AG09319 (cell line): ENCODE data around the gene UBXN6.
A peak's percentile ranks its signal among the peaks of the same experiment; 100 is the strongest.

Experiments
- DNase-seq: peaks from one replicate; pipeline ENCODE4 v3.0.0-alpha.2; 2010; ENCODE audit warnings: low read depth; ENCODE audit errors: extremely low read depth
- TF ChIP-seq, protein P1 (sequence below): IDR thresholded peaks from 2 replicates; pipeline ENCODE4 v1.5.1; 2011; ENCODE audit warnings: low read depth, mild to moderate bottlenecking, inconsistent platforms, low read length, moderate library complexity

Gene UBXN6

DNA sequence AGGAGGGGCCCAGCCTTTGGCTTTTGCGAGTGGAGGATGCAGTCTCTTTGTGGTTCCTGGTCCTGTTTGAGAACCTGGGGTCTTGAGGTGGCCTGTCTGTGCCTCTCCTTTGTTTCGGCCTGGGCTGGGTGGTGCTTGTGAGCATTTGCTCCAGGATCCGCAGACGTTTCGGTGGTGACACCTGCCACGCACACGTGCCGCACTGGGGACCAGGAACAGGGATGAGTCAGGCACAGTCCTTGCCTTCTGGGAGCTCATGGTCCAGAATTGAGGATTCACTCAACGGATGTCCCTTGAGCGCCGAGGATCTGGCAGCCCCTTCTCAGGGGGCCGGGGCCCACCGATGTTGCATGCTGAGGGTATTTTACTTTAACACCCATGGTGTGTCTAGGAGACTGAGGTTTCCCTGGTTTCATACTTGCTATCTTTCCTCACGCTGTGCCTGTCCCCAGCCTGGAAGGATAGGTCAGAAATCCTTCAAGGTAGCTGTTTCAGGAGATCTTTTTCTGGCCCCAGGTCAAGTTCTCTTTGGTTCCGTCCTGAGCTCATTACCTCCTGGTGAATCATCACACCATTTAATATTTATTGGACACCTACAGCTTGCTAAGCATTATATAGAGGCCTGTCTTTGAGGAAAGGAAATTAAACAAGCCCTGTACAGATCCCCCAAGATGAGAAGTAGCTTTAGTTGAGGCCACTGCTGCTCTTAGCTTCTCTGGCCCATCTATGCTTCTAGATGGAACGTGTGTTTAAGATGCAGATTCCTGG, 19.6 kb upstream of the UBXN6 start:
- TF ChIP-seq, protein P1, sequence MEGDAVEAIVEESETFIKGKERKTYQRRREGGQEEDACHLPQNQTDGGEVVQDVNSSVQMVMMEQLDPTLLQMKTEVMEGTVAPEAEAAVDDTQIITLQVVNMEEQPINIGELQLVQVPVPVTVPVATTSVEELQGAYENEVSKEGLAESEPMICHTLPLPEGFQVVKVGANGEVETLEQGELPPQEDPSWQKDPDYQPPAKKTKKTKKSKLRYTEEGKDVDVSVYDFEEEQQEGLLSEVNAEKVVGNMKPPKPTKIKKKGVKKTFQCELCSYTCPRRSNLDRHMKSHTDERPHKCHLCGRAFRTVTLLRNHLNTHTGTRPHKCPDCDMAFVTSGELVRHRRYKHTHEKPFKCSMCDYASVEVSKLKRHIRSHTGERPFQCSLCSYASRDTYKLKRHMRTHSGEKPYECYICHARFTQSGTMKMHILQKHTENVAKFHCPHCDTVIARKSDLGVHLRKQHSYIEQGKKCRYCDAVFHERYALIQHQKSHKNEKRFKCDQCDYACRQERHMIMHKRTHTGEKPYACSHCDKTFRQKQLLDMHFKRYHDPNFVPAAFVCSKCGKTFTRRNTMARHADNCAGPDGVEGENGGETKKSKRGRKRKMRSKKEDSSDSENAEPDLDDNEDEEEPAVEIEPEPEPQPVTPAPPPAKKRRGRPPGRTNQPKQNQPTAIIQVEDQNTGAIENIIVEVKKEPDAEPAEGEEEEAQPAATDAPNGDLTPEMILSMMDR, result no peak
- no peak for DNase-seq

DNA sequence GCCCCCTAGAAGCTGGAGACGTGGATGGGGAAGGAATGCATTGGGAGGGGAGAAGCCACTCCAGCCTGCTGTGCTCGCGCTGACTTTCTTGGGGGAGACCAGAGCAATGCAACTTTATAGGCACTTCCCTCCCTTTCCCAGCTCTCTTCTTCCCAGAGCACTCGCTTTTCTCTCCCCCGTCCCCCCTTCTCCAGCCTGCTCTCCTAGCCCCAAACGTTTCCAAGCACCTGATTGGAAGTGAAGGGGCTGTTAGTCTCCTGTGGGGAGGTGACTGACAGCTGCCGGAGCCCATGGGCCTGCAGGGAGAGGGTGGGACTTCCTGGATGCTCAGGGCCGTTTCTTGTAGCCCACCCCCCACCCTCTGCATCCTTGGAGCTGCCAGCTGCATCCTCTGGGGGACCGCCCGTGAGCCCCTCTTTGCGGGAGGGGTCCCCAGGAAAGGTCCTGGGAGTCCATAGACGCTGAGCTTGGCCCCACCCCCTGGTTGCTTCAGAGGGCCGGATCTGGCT, 17.0 kb upstream of the UBXN6 start:
- no peak for DNase-seq
- TF ChIP-seq, protein P1, result no peak

GRCh38 chr19:4473763-4474513, 16.3 kb upstream of the UBXN6 start:
- TF ChIP-seq, protein P1, result no peak
- DNase-seq, result no peak

- no peak for DNase-seq
- TF ChIP-seq, protein P1, result no peak
Observed at GRCh38 chr19:4473011-4473762, 15.6 kb upstream of the UBXN6 start.

DNA sequence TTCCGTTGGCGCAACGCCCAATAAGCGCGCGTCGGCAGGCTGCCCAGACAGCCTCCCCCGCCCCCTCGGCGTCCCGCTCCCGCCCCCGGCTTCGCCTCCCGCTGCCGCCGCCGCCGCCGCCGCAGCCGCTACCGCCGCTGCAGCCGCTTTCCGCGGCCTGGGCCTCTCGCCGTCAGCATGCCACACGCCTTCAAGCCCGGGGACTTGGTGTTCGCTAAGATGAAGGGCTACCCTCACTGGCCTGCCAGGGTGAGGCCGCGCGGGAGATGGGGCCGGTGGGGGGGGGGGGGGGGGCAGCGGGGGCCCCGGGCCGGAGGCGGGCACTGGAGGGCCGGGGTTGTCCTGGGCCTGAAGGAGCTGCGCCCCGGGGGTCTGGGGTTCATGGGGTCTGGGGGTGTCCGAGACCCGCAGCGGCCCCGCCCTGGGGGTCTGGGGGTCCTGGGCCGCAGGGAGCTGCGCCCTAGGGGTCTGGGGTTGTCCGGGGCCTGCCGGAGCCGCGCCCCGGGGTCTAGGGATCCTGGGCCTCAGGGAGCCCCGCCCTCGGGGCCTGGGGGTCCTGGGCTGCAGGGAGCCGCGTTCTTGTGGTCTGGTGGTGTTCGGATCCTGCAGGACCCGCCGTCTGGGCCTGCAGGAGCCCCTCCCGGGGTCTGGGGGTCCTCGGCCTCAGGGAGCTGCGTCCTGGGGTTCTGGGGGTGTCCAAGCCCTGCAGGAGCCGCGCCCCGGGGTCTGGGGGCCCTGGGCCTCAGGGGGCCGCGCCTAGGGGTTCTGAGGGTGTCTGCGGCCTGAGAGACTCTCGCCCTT, 14.8 kb upstream of the UBXN6 start, which contains the start of gene HDGFL2:
TSS of gene HDGFL2 (plus strand) at position 124 of the 801 bp plus-strand sequence. CDS start at position 178, 54 bp downstream.
- no peak for DNase-seq
- TF ChIP-seq, protein P1, result no peak

- TF ChIP-seq, protein P1, result no peak
- peak; percentile 100 for DNase-seq
Observed at GRCh38 chr19:4471403-4472173, 14.0 kb upstream of the UBXN6 start.
